Stimulated activated CD4-positive, alpha-beta T cell treated with anti-CD3 and anti-CD28 coated beads, Interleukin-12 subunit alpha, Interleukin-12 subunit beta, amount 100 ng/mL, for 4 hours (primary cell): ENCODE measurements around the gene AQP4.

Experiments used
- DNase-seq: peaks from one replicate; pipeline ENCODE4 v3.0.0-alpha.2; 2020

Gene AQP4

GRCh38 chr18:26865557-26865956 lies at the start of gene AQP4:
TSS of gene AQP4 (minus strand) at chr18:26865707. CDS start at chr18:26865689, 18 bp downstream.
- DNase-seq = no peak

GRCh38 chr18:26911840-26912239 lies 46.3 kb upstream of the AQP4 start:
- DNase-seq = no peak

DNA sequence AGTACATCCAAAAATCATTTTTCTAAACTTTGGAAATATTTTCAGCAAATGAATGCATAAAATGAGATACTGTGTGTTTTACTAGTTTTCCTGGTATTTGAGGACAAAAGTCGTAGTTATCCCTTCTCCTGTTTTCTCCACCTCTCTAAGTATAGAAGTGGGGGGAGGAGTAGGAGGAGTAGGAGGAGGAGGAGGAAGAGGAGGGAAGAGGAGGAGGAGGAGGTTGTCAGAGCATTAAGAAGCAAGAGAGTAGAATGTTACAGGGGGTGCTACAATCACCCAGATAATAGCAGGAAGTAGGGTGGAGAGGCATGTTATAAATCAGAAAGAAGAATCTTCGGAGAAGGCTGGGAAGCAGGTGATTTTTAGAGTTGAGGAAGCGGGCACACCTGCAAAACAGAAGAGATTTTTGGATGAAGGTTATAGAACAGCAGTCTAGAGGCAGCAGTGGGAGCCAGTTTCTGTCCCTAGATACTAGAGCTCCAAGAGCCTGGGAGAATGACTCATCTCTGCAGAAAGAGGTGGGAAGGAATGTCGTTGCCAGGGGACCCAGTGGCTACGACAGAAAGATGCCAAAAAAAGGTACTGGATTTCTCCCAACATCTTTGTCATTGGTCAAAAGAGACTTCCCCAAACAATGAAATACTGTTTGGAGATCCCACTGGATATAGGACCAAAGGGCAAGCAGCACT lies 44.2 kb upstream of the AQP4 start:
- DNase-seq = no peak

- DNase-seq = no peak
These were observed 43.4 kb upstream of the AQP4 start for GRCh38 chr18:26908906-26909305.

GRCh38 chr18:26902291-26902690 lies 36.8 kb upstream of the AQP4 start:
- no peak for DNase-seq

GRCh38 chr18:26901020-26901419 lies 35.5 kb upstream of the AQP4 start:
- DNase-seq = no peak

DNA sequence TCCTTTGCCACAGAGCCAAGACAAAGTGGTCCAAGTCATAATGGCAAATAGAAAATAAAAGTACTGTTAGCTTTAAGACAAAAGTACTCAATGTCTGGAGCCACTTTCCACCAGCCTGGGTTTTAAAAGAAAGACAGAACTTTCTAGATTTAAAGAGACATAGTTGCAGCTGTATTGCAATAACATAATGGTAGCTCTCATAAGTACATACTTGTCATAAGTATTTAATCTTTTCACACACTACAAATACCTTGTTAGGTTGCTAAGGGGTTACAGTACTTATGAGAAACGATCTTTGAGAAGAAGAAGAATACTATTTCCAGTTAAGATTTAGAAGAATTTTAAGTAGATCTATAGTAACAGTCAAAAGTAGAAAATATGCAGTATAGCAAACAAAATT lies 28.9 kb upstream of the AQP4 start:
- no peak for DNase-seq

- no peak for DNase-seq
These were observed 28.5 kb upstream of the AQP4 start for GRCh38 chr18:26893996-26894395.

- DNase-seq = no peak
These were observed 22.8 kb upstream of the AQP4 start for GRCh38 chr18:26888259-26888658.

- no peak for DNase-seq
These were observed 9.6 kb upstream of the AQP4 start for GRCh38 chr18:26875040-26875654.

DNA sequence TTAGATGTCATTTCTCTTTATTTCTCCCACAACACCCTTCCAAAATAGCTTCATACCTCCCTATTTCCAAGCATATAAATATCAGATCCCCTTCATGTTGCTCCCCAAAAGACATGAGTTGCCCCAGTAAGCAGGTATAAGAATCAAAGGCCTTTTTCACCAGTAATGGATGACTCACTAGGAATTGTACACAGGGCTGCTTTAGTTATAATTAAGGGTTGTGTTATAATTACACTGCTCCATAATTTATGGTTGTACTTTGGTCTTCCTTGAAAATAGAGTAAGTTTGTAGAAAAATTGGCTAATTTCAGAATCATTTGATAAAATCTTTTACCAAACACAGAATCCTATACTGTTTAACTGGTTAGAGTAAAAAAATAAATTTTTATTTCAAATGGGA lies 8.8 kb upstream of the AQP4 start:
- no peak for DNase-seq

- no peak for DNase-seq
These were observed 4.1 kb upstream of the AQP4 start for GRCh38 chr18:26869640-26870039.

GRCh38 chr18:26868968-26869586 lies 3.6 kb upstream of the AQP4 start:
- no peak for DNase-seq

DNA sequence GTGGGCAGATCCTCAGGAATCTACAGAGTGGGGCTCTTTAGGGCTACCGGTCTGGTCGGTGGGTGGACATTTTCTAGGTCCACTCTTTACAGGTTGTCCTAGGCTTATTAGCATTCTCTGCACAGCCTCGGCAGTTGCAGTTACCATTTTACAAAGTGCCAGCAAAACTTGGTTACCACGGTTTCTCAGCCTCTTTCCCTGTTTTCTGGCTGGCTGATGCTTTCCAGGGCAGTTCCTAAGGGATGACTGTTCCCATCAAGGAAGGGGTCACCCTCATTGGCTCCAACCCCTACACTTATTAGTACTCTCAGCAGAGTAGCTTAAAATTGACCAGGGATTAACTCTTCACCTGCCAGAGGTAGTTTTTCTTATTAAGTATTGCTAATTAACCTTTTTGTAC lies 2.0 kb upstream of the AQP4 start:
- no peak for DNase-seq

DNA sequence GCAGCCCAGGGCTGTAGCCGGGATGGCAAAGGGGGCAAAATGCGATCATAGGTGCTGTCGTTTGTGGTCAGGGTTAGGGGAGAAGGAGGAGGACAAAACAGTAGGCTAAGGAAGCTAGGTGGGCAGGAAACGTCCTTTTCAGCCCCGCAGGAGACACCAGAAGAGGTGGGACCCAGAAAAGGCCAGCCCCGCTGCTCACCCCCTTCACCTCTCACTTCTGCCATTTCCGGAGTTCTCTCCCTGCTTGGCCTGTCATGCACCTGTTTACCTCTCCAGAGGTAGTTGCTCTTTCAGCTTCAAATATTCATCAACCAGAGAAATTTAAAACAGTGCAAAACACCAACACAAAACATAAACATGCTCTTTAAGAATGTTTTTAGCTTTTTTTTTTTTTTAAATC lies 849 bp downstream of the AQP4 start:
- DNase-seq = no peak

GRCh38 chr18:26863921-26864497 lies 1.5 kb downstream of the AQP4 start:
- no peak for DNase-seq

GRCh38 chr18:26863122-26863879 lies 2.2 kb downstream of the AQP4 start:
- no peak for DNase-seq

DNA sequence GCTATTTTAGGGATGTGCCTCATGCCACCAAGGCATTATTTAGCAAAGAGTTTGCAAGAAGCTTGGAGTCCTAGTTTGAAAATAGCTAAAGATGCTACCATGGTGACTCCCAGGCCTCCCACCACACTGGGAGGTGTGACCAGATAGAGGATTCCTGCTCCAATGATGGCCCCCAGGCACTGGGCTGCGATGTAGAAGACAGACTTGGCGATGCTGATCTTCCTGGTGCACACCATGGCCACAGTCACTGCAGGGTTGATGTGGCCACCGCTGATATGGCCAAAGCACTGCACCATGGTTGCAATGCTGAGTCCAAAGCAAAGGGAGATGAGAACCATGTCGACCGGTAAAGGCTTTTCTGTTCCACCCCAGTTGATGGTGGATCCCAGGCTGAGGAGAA lies 3.4 kb downstream of the AQP4 start:
- no peak for DNase-seq

DNA sequence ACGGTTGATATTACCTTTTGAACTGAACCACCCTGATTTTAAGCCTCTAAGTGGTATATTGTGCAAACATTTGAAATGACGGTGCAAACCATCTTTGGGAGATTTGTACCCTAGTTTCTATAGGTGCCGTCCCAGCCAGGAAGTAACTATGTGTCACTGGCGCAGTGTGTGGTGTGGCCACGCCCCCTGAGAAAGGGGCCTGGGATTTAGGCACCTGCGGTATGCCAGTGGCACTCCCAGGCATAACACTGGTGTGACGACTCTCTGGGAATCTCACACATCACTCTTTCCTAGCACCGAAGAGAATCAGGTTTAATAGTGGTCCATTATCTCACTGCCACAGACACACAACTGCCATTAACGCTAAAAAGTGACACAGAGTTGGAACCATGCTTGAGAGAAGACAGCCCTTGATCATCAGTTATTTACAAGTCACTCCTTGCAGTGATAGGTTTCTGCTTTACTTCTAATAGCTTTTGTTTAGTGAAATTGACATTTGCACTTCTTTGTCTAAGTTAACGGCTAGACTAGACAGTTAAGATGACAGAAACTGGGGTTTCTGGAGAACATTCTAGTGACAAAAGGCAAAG lies 11.1 kb downstream of the AQP4 start:
- DNase-seq = no peak

DNA sequence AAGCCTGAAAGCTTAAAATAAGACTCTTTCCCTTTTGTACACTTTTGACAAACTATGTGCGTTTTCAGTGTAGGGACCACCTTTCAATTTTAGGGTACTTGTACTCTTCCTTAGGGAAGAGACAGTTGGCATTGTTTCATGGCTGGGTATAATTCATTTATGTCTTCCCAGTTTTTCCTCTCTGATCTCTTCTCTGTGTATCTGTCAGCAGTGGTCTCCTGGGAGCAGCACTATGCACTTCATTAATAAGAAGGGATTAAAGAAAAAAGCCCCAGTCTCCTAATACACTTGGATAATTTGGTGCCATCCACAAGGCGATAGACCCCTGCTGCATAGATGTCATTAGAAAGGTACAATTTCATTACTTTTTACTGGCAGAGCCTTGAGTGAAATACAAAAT lies 12.1 kb downstream of the AQP4 start:
- no peak for DNase-seq

- DNase-seq = no peak
These were observed 21.7 kb downstream of the AQP4 start for GRCh38 chr18:26843760-26844159.

DNA sequence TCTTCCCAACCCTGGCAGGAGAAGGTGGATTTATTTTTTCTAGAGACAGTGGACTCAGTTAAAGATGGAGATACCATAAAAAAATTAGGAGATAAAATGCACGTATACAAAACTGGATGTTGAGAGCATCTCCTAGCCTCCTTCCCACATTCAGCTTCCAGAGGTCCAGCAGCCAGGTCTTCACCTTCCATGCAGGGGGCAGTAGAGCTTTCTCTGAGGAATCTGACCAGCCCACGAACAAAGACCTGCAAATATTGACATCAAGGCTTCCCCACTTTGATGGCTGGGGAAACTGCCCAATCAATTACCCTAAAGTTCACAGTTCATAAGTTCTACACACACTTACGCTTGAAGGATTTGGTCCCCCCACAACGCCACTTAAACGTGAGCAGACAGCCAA lies 24.5 kb downstream of the AQP4 start:
- no peak for DNase-seq

GRCh38 chr18:26839609-26840008 lies 25.9 kb downstream of the AQP4 start:
- no peak for DNase-seq
